Vagina (tissue), 2 donors: ENCODE results near the gene ASH1L. TPM values are rescaled to one million over a fixed set of nuclear protein-coding genes. Genes with fewer than 3 reads are reported as not detected.

Source experiments
- DNase-seq, 2 donors: peaks; one replicate each; pipeline ENCODE4 v3.0.0-alpha.2; 2017; ENCODE audit errors: extremely low spot score in 2 of 2
- H3K27ac ChIP-seq: fragments of 200-600 bp; sonication (generic); one replicate; pipeline ENCODE4 v1.5.1; 2019
- H3K27me3 ChIP-seq: fragments of 200-600 bp; sonication (generic); one replicate; pipeline ENCODE4 v1.5.1; 2019
- H3K36me3 ChIP-seq, 2 donors: fragments of 200-600 bp; sonication (generic); one replicate each; pipeline ENCODE4 v1.5.1; 2017 to 2019
- H3K4me1 ChIP-seq: fragments of 200-600 bp; sonication (generic); one replicate; pipeline ENCODE4 v1.5.1; 2019
- H3K4me3 ChIP-seq, 2 donors: fragments of 200-600 bp; sonication (generic); 1 replicate in 1 of 2; 2 replicates in 1 of 2; pipeline ENCODE4 v1.5.1; 2016 to 2019
- H3K9me3 ChIP-seq: fragments of 200-600 bp; sonication (generic); one replicate; pipeline ENCODE4 v1.5.1; 2019
- POLR2A ChIP-seq, 2 donors: fragments of 450-650 bp; IDR thresholded peaks; one replicate each; pipeline ENCODE4 v1.6.1; 2017; ENCODE audit warnings: antibody characterized with exemption in 2 of 2, mild to moderate bottlenecking in 2 of 2, moderate library complexity in 2 of 2
- POLR2AphosphoS5 ChIP-seq, 2 donors: sonication (generic); formaldehyde crosslinking; IDR thresholded peaks; one replicate each; pipeline ENCODE4 v1.9.0; 2017; ENCODE audit warnings: antibody characterized with exemption in 2 of 2, mild to moderate bottlenecking in 2 of 2, low read depth in 1 of 2; ENCODE audit not compliant: insufficient read depth in 1 of 2
- intact Hi-C: fragments of 100-400 bp; cut with DNase I; formaldehyde crosslinking; loops from one replicate; pipeline ENCODE4 v1.15.1; 2023
- microRNA counts, 2 donors: library from miRNA; unstranded; fragments of <30 nt; microRNA quantifications; one replicate each; lab custom pipeline; 2016 to 2017
- microRNA-seq: library from miRNA; unstranded; fragments of <30 nt; microRNA quantifications from one replicate; pipeline ENCODE4, GENCODE V29; 2017; ENCODE audit warnings: borderline number of aligned reads, borderline replicate concordance
- small RNA-seq: library from RNA; depleted of rRNA; stranded (forward); fragments of <200 nt; gene quantifications from one replicate; pipeline ENCODE3, GENCODE V24; 2016
- total RNA-seq: library from RNA; depleted of rRNA; stranded (reverse); fragments of >200 nt; gene quantifications from one replicate; pipeline ENCODE4 v1.2.3, GENCODE V29; 2016
- TF ChIP-seq, protein P1 (sequence below), 3 experiments: fragments of 450-650 bp in 2 of 3; fragments of 200-600 bp in 1 of 3; sonication (generic) in 1 of 3; IDR thresholded peaks; one replicate each; pipeline ENCODE4 v1.5.1; 2017 to 2019; ENCODE audit warnings: antibody characterized with exemption in 3 of 3, mild to moderate bottlenecking in 2 of 3, moderate library complexity in 2 of 3

ASH1L gene
- total RNA-seq, 1 donor from 2014 or later = 74.9 TPM

DNA sequence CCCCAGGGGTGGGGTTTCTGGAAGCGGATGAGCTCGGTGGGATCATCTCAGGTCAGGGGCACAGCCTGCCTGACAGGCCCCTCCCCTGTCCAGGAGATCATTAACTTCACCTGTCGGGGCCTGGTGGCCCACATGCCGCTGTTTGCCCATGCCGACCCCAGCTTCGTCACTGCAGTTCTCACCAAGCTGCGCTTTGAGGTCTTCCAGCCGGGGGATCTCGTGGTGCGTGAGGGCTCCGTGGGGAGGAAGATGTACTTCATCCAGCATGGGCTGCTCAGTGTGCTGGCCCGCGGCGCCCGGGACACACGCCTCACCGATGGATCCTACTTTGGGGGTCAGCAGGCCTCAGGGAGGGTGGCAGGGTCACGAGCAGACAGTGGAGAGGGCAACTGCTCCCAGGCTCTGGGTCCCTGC is 277.0 kb downstream of the ASH1L start:
- DNase-seq = no peak
- Histone ChIP-seq H3K27me3 (no peaks in the 10 kb centered on the region), H3K27ac (no peak overlapping the region), H3K9me3 (no peaks in the 10 kb centered on the region), H3K4me3 (no peak overlapping the region), H3K4me1 (no peaks in the 10 kb centered on the region), H3K36me3 (peaks cover 0 to 5% of the 10 kb centered on the region in 2 donors)
- no peak for TF ChIP-seq POLR2AphosphoS5 (IDR thresholded peaks at IDR 0.05; ENCODE audit: insufficient read depth in 1 of 2, low read depth in 1 of 2)
- TF ChIP-seq, protein P1, sequence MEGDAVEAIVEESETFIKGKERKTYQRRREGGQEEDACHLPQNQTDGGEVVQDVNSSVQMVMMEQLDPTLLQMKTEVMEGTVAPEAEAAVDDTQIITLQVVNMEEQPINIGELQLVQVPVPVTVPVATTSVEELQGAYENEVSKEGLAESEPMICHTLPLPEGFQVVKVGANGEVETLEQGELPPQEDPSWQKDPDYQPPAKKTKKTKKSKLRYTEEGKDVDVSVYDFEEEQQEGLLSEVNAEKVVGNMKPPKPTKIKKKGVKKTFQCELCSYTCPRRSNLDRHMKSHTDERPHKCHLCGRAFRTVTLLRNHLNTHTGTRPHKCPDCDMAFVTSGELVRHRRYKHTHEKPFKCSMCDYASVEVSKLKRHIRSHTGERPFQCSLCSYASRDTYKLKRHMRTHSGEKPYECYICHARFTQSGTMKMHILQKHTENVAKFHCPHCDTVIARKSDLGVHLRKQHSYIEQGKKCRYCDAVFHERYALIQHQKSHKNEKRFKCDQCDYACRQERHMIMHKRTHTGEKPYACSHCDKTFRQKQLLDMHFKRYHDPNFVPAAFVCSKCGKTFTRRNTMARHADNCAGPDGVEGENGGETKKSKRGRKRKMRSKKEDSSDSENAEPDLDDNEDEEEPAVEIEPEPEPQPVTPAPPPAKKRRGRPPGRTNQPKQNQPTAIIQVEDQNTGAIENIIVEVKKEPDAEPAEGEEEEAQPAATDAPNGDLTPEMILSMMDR (IDR thresholded peaks at IDR 0.05) = no peak
- TF ChIP-seq POLR2A (IDR thresholded peaks at IDR 0.05) = no peak
- intact Hi-C loops = no loop called here

MicroRNA genes within 50 kb of the gene (microRNA counts, 767-probe panel; counts per million panel counts)
- 238 to 261 counts per million in 2 donors for microRNA hsa-miR-555 (lab: Ali Mortazavi, UCI)

Small RNAs within 50 kb of the gene (microRNA-seq; reads per million reads assigned to microRNA genes)
- not detected for gene MIR555

Small RNAs within 50 kb of the gene (small RNA-seq; reads per million reads assigned to genes)
- gene AL353807.4 (not detected), gene RNU6-106P (not detected), gene RNU6-1297P (not detected)

Other genes starting within 250 kb of the ASH1L start
- 24.3 TPM for gene RUSC1, start 241.9 kb downstream of the ASH1L start, total RNA-seq
- gene MSTO1, start 47.4 kb upstream of the ASH1L start, total RNA-seq = 38.1 TPM
- 116 TPM for gene YY1AP1, start 126.0 kb upstream of the ASH1L start, total RNA-seq
- 129 TPM for gene DAP3, start 126.3 kb upstream of the ASH1L start, total RNA-seq